Measurements from ENCODE around the gene FMNL2.
"Not testable (repeated sequence)": the region's sequence is repeated elsewhere in the genome, so short reads cannot be mapped to it uniquely, and the experiment has no call there.

The FMNL2 gene

DNA sequence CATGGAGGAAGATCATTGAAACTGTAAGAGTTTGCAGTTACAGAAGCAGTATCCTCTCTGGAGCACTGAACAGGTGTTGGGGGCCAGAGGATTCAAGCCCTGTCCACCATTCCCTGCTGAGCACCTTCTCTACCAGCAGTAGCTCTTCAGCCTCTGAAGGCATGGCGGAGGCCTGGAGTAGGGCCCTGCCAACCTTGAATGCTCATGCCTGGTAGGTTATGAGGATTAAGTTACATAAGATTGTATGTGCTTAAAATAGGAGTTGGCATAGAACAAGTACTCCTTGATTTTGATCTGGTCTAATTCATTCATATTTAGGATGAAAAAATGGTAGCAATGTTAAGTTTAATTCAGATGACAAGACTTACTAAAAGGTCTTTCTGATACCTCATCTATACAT, 40.2 kb downstream of the FMNL2 start:
- DNase-seq (ENCODE audit: low read depth in 2 of 2, low spot score in 1 of 2): no peak

DNA sequence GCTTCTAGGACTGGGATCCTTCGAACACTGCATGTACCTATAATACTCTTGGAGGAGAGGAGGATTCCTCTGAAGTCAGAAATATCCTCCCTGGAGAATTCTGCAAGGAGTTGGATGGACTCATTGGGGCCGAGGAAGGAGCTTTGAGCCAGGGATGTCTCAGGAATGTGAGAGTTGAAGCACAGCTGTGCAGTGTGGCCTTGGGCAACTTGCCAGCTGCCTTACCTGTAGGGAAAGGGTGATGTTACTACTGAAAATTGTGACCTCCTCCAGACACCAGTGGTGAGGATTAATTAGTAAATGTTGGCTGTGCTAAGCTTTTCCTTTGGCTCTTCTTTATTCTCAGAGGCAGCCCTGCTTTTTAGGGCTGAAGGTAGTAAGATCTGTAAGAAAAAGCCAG, 41.4 kb downstream of the FMNL2 start:
- no peak for DNase-seq (ENCODE audit: low read depth in 2 of 2, low spot score in 1 of 2)

DNA sequence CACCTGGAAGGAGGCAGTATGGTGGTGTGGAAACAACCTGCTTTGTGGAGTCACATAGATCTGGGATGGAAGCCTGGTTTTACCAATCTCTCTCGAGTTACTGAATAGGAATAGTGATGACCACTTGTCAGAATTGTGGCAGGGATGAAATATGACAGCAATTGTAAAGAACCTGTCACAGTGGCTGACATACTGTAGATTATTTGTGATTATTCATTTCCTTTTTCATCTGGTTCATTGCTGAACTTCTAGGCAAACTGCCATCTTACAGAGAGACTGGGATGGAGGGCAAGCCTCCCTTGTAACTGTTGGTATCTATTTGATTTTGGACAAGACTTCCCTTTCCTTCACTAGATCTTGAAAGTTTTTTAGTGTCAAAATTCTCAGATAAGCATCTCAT, 42.0 kb downstream of the FMNL2 start:
- DNase-seq (ENCODE audit: low read depth in 2 of 2, low spot score in 1 of 2): no peak

DNA sequence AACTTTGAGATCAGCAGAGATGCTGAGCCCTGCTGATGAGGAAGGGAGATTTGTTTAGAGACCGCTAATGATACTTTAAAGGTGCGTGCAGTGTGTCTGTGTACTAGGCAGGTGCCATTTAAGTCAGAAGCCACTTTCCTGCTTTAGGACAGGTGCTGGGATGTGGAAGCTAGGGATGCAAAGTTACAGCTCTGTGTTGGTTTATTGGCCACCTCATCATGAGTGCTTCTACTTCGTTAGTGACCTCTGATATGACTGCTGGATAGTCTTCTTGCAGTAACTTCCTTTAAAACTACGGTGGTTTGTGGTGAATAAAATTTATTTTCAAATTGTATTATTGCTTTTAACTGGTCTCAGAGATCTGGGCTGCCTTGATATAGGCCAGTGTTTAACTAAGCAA, 44.1 kb downstream of the FMNL2 start:
- no peak for DNase-seq (ENCODE audit: low read depth in 2 of 2, low spot score in 1 of 2)

DNA sequence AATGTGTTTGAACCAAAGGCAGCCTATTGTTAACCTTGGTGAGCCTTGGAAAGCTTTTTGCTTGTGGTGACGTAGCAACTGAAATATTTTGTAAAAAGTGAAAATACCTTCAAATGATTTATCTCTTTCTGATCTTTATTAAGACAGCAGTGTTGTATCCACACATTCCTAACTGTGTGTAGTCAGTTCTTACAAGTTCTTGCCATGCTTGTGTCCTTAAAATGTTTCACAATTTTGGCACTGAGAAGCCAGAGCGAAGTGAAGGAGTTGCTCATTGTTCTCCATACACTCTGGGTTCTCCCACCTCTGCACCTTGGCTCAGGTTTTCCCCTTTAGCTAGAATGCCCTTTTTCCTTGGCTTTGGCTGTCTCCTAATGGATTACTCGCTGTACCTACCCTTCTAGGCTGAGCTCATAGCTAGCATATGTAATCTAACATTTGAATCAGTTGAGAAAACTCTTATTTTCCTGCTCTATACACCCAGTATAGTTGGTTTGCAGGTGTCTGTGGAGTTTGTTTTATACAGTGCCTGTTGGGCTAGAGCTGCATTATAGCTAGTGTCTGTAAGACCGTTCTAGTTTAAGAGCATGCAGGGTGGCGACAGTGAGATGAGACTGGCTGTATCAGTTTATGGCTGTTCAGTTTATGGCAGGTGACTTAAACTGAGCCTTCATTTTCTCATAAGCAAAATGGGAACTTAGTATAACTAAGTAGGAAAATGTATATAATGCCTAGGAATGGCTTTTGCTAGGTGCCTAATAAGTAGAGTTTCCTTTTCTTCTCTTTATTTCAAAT, 45.5 kb downstream of the FMNL2 start:
- no peak for DNase-seq (ENCODE audit: low read depth in 2 of 2, low spot score in 1 of 2)

DNA sequence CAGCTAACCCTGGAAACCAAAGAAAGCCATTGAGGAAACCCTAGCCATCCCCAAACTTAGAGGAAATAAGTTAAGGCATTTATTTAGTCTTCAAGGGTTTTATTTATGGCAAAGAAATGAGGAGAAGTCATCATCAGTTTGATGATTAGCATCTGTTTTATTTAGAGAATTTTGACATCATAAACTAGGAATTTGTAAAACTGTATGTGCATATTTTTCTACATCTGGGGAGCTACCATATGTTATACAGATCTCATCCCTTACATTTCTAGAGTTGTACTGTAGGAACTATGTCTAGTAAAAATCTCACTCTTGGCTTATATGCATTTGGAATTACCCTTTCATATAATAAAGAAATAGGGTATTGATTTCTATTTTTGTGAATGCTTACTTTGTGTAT, 48.7 kb downstream of the FMNL2 start:
- DNase-seq (ENCODE audit: low read depth in 2 of 2, low spot score in 1 of 2): no peak

DNA sequence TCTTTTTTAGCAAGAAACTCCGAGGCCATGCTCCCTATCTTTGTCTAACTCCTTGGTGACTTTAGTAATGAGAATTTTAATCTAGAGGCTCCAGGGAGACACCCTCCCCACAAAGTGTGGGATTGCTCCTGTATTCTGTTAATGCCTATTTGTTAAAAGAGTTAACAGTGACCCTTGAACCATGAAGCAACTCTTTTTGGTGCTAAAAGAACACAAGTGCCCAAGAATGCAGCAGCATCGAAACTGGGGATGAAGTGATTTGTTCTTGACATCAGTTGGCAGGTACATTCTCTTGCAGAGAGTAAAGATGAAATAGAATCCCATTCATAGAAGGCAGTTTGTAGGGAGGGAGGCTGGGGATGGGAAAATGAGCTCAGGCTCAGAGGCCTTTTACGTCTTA, 50.0 kb downstream of the FMNL2 start:
- no peak for DNase-seq (ENCODE audit: low read depth in 2 of 2, low spot score in 1 of 2)

DNA sequence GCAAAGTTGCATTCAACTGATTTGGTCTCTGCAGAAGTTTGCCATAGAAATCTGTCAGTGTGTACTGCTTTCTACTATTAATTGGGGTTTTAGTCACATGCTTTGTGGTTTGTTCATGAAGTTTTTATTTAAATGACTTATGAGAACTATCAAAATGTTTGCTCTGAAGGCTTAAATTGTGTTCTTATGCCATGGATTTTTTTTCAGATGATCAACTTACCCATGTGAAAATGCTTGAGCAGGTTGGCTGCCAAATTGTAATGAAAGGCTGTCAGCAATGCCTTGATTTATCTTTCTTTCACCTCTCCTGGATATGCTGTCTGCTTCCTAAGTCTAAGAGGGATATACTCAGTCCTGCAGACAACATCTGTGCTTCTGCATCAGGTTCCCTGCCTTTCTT, 50.7 kb downstream of the FMNL2 start:
- DNase-seq (ENCODE audit: low read depth in 2 of 2, low spot score in 1 of 2): no peak

DNA sequence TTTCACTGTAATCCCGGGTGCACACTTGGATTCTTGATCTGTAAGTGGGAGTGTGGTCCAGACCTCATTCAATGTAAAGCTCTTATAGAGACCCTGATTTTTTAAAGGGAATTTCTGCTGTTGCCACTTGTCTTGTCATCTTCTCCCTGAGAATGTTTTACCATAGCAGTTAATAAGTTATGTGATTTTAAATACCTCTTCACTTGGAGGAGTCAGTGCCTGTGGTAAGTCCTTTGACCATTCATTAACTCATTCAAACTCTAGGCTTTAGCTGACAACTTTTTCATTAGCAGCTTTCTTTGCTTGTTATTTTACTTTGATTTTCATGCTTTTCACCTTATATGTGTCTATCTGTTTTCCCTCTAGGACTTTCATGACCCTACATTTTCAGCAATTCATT, 51.3 kb downstream of the FMNL2 start:
- DNase-seq (ENCODE audit: low read depth in 2 of 2, low spot score in 1 of 2): no peak

DNA sequence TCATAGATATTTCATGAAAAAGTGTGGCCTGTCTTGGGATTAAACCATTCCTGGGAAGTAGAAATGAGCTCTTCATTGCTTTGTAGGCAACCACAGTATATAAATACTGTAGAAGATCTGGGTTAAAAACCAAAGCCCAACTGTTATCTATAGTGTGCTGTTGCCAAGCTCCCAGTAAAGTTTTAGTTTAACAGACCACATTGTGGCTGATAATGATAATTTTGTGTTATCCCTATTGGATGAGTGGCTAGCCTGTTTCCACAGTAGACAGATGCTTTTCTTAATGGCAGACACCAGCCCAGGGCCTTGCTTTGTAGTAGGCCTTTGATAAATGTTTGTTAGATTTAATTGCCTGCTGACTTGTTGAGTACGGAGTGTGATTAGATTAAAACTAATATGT, 52.1 kb downstream of the FMNL2 start:
- no peak for DNase-seq (ENCODE audit: low read depth in 2 of 2, low spot score in 1 of 2)

DNA sequence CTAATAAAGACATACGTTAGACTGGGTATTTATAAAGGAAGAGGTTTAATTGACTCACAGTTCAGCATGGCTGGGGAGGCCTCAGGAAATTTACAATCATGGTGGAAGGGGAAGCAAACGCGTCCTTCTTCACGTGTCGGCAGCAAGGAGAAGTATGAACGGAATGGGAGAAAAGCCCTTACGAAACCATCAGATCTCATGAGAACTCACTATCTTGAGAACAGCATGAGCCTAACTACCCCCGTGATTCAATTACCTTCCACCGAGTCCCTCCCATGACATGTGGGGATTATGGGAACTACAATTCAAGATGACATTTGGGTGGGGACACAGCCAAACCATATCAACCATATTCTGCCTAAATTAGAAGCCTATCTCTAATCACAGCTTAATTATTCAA, 53.3 kb downstream of the FMNL2 start:
- not testable (repeated sequence) for DNase-seq (ENCODE audit: low read depth in 2 of 2, low spot score in 1 of 2)

DNA sequence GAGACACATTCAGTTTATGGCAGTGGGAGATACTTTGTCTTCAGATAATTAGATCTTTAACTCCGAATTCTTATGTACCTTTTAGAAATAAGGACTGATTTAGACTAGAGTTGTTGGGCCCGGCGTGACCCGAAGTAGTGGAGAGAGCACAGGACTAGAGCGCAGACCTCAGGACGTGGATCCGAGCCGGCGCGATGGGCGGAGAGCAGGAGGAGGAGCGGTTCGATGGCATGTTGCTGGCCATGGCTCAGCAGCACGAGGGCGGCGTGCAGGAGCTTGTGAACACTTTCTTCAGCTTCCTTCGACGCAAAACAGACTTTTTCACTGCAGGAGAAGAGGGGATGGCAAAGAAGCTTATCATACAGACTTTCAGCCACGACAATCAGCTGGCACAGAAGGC, 54.5 kb downstream of the FMNL2 start:
- DNase-seq (ENCODE audit: low read depth in 2 of 2, low spot score in 1 of 2): no peak

DNA sequence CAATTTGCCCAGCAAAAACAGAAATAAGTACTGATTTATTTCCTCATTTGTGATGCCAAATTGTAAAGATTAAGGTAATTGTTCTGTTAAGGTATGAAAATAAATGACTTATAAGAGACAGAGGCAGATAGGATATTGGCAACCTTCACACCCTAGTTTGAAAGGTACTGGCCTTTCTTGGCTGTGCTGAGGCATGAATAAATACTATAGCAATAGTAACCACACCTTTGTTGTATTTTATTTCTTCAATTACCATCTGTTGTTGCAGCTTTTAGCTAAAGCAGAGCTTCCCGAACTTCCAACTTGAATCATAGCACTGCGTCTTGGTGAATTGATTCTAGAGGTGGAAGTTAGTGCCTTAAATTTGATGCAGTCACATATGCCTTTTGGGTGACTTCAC, 55.9 kb downstream of the FMNL2 start:
- no peak for DNase-seq (ENCODE audit: low read depth in 2 of 2, low spot score in 1 of 2)

DNA sequence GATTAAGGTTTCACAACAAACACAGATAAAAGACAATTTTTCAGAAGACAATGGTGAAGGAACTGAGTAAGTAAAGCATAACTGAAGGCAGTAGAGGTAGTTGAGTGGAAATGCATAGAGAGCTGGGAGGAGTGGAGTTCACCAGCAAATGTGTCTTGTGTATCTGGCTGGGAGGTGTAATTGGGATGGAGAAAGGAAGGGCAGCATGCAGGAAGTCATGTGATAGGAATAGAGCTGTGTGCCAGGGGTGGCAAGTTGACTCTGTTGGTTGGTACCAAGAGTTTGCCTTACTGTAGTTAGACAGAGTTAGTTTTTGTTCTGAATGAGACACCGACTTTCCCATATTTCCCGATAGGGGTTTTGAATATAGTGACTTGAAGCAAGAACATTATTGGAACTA, 56.3 kb downstream of the FMNL2 start:
- DNase-seq (ENCODE audit: low read depth in 2 of 2, low spot score in 1 of 2): no peak

DNA sequence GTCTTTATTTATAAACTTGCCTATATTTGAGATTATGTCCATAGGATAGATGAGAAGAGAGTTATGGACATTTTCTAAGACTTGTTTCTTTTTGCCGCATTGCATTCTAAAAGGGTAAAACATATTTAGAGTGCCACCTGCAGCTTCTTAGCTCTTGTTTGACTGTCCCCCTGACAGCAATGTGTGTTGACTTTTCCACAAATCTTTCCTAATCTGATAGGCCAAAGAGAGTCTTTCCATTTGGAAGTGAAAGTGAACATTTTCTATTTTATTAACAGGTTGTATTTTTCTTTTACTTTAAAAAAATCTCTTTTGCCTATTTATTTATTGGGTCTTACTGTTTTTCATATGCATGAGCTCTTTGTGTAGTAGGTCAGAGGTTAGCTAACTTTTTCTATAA, 58.4 kb downstream of the FMNL2 start:
- DNase-seq (ENCODE audit: low read depth in 2 of 2, low spot score in 1 of 2): no peak

DNA sequence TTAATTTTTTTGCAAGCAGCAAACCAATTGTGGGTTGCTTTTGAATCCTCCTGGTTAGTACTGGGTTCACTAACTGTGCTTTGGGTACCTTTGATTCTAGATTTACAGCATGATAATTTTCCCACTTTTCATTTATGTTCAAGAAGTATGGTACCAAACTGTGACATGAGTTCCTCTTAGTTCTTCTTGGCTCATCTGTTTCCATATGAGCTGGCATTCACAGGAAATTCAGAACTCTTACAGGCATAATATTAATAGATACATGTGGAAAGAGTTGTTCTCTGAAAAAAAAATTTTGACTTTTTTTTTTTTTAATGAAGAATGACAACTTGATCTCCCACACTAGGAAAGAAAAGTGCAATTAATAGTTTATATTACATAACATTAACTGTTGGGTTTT, 59.4 kb downstream of the FMNL2 start:
- no peak for DNase-seq (ENCODE audit: low read depth in 2 of 2, low spot score in 1 of 2)

DNA sequence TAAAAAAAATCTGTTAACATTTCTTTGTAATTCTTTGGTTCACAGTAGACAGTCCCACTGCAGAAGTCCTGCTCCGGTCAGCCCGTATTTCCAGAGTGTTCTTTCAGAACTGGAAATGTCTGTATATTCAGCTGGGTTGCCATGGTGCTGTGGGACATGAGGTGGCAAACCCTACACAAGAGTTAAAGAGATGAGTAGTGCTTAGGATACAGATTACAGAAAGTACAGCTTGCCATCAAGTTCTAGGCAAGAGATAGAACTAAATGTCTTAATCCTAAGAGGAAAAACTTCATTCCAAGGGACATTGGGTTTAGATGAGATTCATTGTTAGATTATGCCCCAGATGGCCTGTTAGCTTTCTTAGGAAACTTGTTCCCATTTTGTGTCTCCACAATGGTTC, 60.1 kb downstream of the FMNL2 start:
- DNase-seq (ENCODE audit: low read depth in 2 of 2, low spot score in 1 of 2): no peak

DNA sequence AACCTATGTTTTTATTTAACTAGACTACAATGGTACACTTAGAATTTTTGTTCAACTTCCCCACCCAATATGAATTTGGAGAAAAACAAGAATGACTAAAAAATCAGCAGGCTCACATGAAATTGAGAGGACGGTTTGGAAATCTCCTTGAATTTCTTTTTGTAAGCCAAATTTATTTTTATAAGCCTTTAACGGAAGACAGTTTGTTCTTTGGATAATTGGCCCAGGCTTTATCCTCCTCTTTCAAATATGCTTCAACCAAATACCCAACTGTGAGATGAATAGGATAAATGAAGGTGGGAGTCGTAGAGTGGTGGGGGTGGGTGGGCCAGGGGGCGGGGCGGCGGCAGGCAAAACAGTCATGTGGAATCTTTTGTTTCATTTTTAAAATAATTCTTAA, 60.6 kb downstream of the FMNL2 start:
- no peak for DNase-seq (ENCODE audit: low read depth in 2 of 2, low spot score in 1 of 2)

DNA sequence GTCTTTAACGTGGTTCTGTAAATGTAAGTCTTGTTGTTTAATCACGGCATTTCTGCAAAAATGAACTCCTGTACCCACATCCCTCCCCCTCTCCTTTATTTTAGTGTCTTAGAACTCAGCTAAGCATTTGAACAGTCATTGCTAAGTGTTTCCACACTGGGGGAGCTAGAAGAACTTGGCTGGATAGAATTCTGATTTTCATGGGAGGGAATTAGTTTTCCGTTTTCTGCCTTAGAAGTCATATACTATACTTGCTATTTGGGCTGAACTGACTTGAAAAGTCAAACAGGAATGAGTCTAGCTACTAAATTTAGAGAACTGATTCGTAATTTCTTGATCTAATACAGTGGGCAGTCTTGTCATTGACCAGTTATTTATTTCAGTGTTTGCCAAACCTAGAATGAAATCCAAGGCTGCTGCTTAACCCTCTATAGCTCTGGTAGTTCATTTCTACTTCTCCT, 61.1 kb downstream of the FMNL2 start:
- no peak for DNase-seq (ENCODE audit: low read depth in 2 of 2, low spot score in 1 of 2)

DNA sequence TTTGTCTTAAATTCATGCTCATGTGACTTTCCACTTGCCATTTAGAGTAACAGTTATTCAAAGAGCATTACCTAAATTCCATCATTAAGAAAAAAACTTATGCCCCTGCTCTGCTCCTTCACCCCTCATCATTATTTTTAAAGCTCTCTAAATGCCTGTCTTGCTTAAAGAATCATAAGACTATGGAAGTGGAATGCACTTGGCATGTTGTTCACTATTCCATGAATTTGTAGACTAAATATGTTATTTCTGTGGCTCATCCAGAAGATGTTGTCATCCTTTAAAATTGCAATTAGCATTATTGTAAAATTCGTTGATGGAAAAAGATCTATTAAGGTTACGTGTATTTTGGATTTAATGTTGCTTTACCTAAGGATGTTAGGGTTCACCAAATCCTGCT, 61.8 kb downstream of the FMNL2 start:
- DNase-seq (ENCODE audit: low read depth in 2 of 2, low spot score in 1 of 2): no peak

DNA sequence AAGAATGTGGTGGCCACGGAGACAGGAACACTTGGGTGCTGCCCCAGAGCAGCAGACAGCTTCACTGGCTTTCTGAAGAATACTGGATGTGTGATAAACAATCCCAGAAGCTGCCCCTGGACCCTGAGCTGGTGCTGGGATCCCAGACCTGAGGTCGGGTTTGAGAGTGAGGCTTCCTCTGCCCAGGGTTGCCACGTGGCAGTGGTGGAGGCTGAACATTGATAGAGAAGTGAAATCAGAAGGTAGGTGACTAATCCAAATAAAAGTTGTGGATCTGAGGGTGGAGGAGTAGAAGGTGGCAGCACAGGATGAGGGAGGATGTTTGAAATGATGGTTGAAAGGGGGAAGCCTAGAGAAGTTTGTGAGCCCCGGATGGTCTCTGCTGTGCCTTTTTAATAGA, 64.0 kb downstream of the FMNL2 start:
- DNase-seq (ENCODE audit: low read depth in 2 of 2, low spot score in 1 of 2): no peak

DNA sequence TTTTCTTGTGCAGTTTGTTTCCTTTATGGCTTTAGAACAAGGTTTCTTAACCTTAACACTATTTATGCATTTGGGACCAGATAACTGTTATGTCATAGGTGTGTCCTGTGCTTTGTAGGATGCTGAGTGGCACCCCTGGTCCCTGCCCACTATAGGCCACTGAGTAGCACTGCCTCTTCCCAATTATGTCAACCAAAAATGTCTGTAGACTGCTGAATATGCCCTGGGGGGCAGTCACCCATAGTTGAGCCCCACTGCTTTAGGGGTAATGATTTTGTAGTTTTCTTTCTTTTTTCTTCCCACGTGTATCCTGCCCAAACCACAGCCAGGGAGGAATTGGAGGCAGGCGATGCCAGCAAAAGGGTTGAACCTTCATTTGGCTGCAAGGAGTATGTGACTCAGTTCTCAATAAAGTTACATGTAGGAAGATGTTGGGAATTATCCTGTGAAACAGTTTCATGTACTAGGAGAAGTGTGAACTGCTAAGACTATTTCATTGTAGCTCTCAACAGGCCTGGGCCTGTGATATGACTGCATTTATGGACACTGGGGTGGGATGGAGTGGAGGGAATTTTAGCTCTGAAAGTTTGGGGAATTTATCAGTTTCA, 65.7 kb downstream of the FMNL2 start:
- DNase-seq (ENCODE audit: low read depth in 2 of 2, low spot score in 1 of 2): no peak

Measured in stimulated activated CD8-positive, alpha-beta memory T cell treated with anti-CD3 and anti-CD28 coated beads, Interleukin-4, amount 100 ng/mL, for 4 hours (primary cell).